IMR-90 (cell line): ENCODE measurements around the gene CDKN2C. TPM values are rescaled to one million over a fixed set of nuclear protein-coding genes. Genes with fewer than 3 reads are reported as not detected.

Source experiments
- ATAC-seq: fragments of 200-7000 bp; cut with Tn5 transposase; 2 replicates; pipeline ENCODE4 v1.9.1; 2020; ENCODE audit warnings: low read depth, mild to moderate bottlenecking, moderate library complexity
- BruUV-seq: library from RNA; stranded (reverse); fragments of 400-500 nt; replicated peaks from 2 replicates; lab custom pipeline; 2021; lab: Mats Ljungman, UMichigan
- CTCF ChIA-PET: fragments of 300-600 bp; formaldehyde crosslinking; extraction: SDS; loops from one replicate; lab custom pipeline; 2021; ENCODE audit warnings: antibody characterized with exemption; lab: Yijun Ruan, JAX
- POLR2A ChIA-PET: fragments of 300-600 bp; sonication (Branson Sonifier 250); formaldehyde crosslinking; loops from one replicate; lab custom pipeline; 2022; ENCODE audit warnings: antibody characterized with exemption; ENCODE audit not compliant: unreplicated experiment; lab: Charles Lee
- DNase-seq: peaks from one replicate; pipeline ENCODE4 v3.0.0; 2013
- H2AFZ ChIP-seq: replicated peaks from 2 replicates; pipeline ENCODE3; 2013; ENCODE audit warnings: low read length, mild to moderate bottlenecking; ENCODE audit not compliant: poor library complexity
- H2AK5ac ChIP-seq: 2 replicates; pipeline ENCODE4 v1.6.1; 2013; ENCODE audit warnings: low read depth, low read length, inconsistent platforms
- H2AK9ac ChIP-seq: replicated peaks from 2 replicates; pipeline ENCODE3; 2013; ENCODE audit warnings: mild to moderate bottlenecking, low read depth, low read length, moderate library complexity; ENCODE audit not compliant: poor library complexity
- H2BK120ac ChIP-seq: 2 replicates; pipeline ENCODE4 v1.6.1; 2013; ENCODE audit warnings: low read depth, low read length, inconsistent platforms
- H2BK15ac ChIP-seq: 3 replicates; pipeline ENCODE4 v1.6.1; 2013; ENCODE audit warnings: low read depth, low read length, inconsistent platforms
- H2BK20ac ChIP-seq: 2 replicates; pipeline ENCODE4 v1.6.1; 2013; ENCODE audit warnings: low read depth, mild to moderate bottlenecking, inconsistent platforms, low read length, moderate library complexity
- H2BK5ac ChIP-seq: 2 replicates; pipeline ENCODE4 v1.6.1; 2013; ENCODE audit warnings: mild to moderate bottlenecking, low read depth, low read length, inconsistent platforms; ENCODE audit not compliant: poor library complexity, severe bottlenecking
- H3K14ac ChIP-seq: replicated peaks from 2 replicates; pipeline ENCODE4 v1.6.1; 2013; ENCODE audit warnings: low read depth, low read length, inconsistent platforms
- H3K18ac ChIP-seq: 2 replicates; pipeline ENCODE4 v1.6.1; 2013; ENCODE audit warnings: low read depth, low read length, control low read depth
- H3K23ac ChIP-seq: 2 replicates; pipeline ENCODE4 v1.6.1; 2013; ENCODE audit warnings: low read depth, low read length, inconsistent platforms
- H3K27ac ChIP-seq: 2 replicates; pipeline ENCODE4 v1.5.1; 2013; ENCODE audit warnings: mild to moderate bottlenecking, control low read depth, low read length; ENCODE audit not compliant: insufficient read depth
- H3K27me3 ChIP-seq: 2 replicates; pipeline ENCODE4 v1.6.1; 2013; ENCODE audit warnings: low read length; ENCODE audit not compliant: control insufficient read depth, insufficient read depth
- H3K36me3 ChIP-seq: 2 replicates; pipeline ENCODE4 v1.6.1; 2013; ENCODE audit warnings: low read length, mixed read lengths; ENCODE audit not compliant: control insufficient read depth, insufficient read depth
- H3K4ac ChIP-seq: 2 replicates; pipeline ENCODE4 v1.6.1; 2013; ENCODE audit warnings: low read depth, low read length, inconsistent platforms
- H3K4me1 ChIP-seq: 2 replicates; pipeline ENCODE4 v1.6.1; 2013; ENCODE audit warnings: low read length, mixed read lengths; ENCODE audit not compliant: control insufficient read depth, insufficient read depth
- H3K4me2 ChIP-seq: 2 replicates; pipeline ENCODE4 v1.6.1; 2013; ENCODE audit warnings: low read depth, mild to moderate bottlenecking, control low read depth, low read length, moderate library complexity
- H3K4me3 ChIP-seq: 2 replicates; pipeline ENCODE4 v1.5.1; 2013; ENCODE audit warnings: low read depth, mild to moderate bottlenecking, control low read depth, low read length, moderate library complexity; ENCODE audit not compliant: insufficient read depth
- H3K56ac ChIP-seq: 2 replicates; pipeline ENCODE4 v1.6.1; 2013; ENCODE audit warnings: low read length, inconsistent platforms; ENCODE audit not compliant: insufficient read depth; ENCODE audit errors: extremely low read depth
- H3K79me1 ChIP-seq, 2 experiments: 2 replicates each; pipeline ENCODE4 v1.6.1; 2013; ENCODE audit warnings: low read length in 2 of 2, inconsistent platforms in 1 of 2, low read depth in 1 of 2
- H3K9ac ChIP-seq: 2 replicates; pipeline ENCODE4 v1.6.1; 2013; ENCODE audit warnings: low read depth, low read length, control low read depth
- H3K9me1 ChIP-seq: 2 replicates; pipeline ENCODE4 v1.6.1; 2013; ENCODE audit warnings: low read length, inconsistent platforms; ENCODE audit not compliant: insufficient read depth
- H3K9me3 ChIP-seq: 2 replicates; pipeline ENCODE4 v1.6.1; 2013; ENCODE audit warnings: low read length; ENCODE audit not compliant: control insufficient read depth, insufficient read depth
- H4K20me1 ChIP-seq: 2 replicates; pipeline ENCODE4 v1.6.1; 2013; ENCODE audit warnings: low read length, inconsistent platforms; ENCODE audit not compliant: insufficient read depth
- H4K5ac ChIP-seq: 2 replicates; pipeline ENCODE4 v1.6.1; 2013; ENCODE audit warnings: mild to moderate bottlenecking, low read depth, low read length, control low read depth
- H4K8ac ChIP-seq, 2 experiments: 2 replicates each; pipeline ENCODE4 v1.6.1; 2013; ENCODE audit warnings: low read depth in 2 of 2, low read length in 2 of 2, control low read depth in 1 of 2, inconsistent platforms in 1 of 2
- H4K91ac ChIP-seq: 2 replicates; pipeline ENCODE4 v1.6.1; 2013; ENCODE audit warnings: low read depth, low read length, inconsistent platforms; ENCODE audit not compliant: insufficient read depth
- BHLHE40 ChIP-seq: fragments of 150-350 bp; IDR thresholded peaks from 2 replicates; pipeline ENCODE4 v1.6.1; 2016; ENCODE audit warnings: mild to moderate bottlenecking, low read depth, low read length
- CEBPB ChIP-seq: IDR thresholded peaks from 2 replicates; pipeline ENCODE4 v1.6.1; 2012; ENCODE audit warnings: low read depth, low read length, improper control_type of control experiment
- CHD1 ChIP-seq: IDR thresholded peaks from 2 replicates; pipeline ENCODE4 v1.6.1; 2012; ENCODE audit warnings: low read depth, low read length, improper control_type of control experiment
- FOS ChIP-seq: fragments of 150-350 bp; IDR thresholded peaks from 2 replicates; pipeline ENCODE4 v1.6.1; 2016; ENCODE audit warnings: low read depth, low read length
- MAFK ChIP-seq: IDR thresholded peaks from 2 replicates; pipeline ENCODE4 v1.6.1; 2012; ENCODE audit warnings: low read depth, low read length, improper control_type of control experiment
- MAZ ChIP-seq: IDR thresholded peaks from 2 replicates; pipeline ENCODE4 v1.6.1; 2012; ENCODE audit warnings: low read depth, mild to moderate bottlenecking, low read length, improper control_type of control experiment, moderate library complexity, borderline replicate concordance
- MXI1 ChIP-seq: IDR thresholded peaks from 2 replicates; pipeline ENCODE4 v1.6.1; 2012; ENCODE audit warnings: low read depth, mild to moderate bottlenecking, low read length, moderate library complexity, borderline replicate concordance
- NFE2L2 ChIP-seq: fragments of 150-350 bp; IDR thresholded peaks from 2 replicates; pipeline ENCODE4 v1.6.1; 2016; ENCODE audit warnings: low read depth, mild to moderate bottlenecking, low read length
- POLR2A ChIP-seq: IDR thresholded peaks from 2 replicates; pipeline ENCODE4 v1.6.1; 2012; ENCODE audit warnings: mild to moderate bottlenecking, low read depth, low read length
- RAD21 ChIP-seq: IDR thresholded peaks from 2 replicates; pipeline ENCODE4 v1.6.1; 2012; ENCODE audit warnings: low read length, improper control_type of control experiment
- RCOR1 ChIP-seq: IDR thresholded peaks from 2 replicates; pipeline ENCODE4 v1.6.1; 2012; ENCODE audit warnings: mild to moderate bottlenecking, low read length, improper control_type of control experiment; ENCODE audit not compliant: insufficient replicate concordance
- RFX5 ChIP-seq: IDR thresholded peaks from 2 replicates; pipeline ENCODE4 v1.8.0; 2012; ENCODE audit warnings: low read depth, mild to moderate bottlenecking, low read length, moderate library complexity
- SMC3 ChIP-seq: fragments of 150-350 bp; IDR thresholded peaks from 2 replicates; pipeline ENCODE4 v1.6.1; 2016; ENCODE audit warnings: low read depth, mild to moderate bottlenecking, antibody characterized with exemption, low read length, moderate library complexity
- USF2 ChIP-seq: fragments of 150-350 bp; IDR thresholded peaks from 2 replicates; pipeline ENCODE4 v1.6.1; 2017; ENCODE audit warnings: mild to moderate bottlenecking, antibody characterized with exemption, low read length, low read depth
- WGBS, 2 experiments: methylation state at CpG; one replicate each; pipeline versions ENCODE4 v1.1.5 to v1.1.7; 2013; ENCODE audit warnings: missing lambda C conversion rate in 2 of 2; ENCODE audit not compliant: insufficient read length in 1 of 2; ENCODE audit errors: extremely low coverage in 2 of 2; 5-methylcytosine and 5-hydroxymethylcytosine counted together
- dilution Hi-C: fragments of 300-500 bp; cut with HindIII; formaldehyde crosslinking; loops from one replicate; pipeline ENCODE4 v1.14.3; 2018; ENCODE audit warnings: low sequenced_read_pairs; ENCODE audit not compliant: unreplicated experiment
- in situ Hi-C: fragments of 300-500 bp; cut with MboI; formaldehyde crosslinking; loops from 3 replicates; pipeline ENCODE4 v1.14.3; 2019; ENCODE audit warnings: low sequenced_read_pairs, inconsistent platforms, mixed read lengths
- intact Hi-C: fragments of 100-400 bp; cut with micrococcal nuclease; formaldehyde crosslinking; loops from 2 replicates; pipeline ENCODE4 v1.10.0; 2022
- polyA plus RNA-seq, 3 experiments: library from polyadenylated mRNA; depleted of rRNA; stranded (reverse); fragments of >200 nt; gene quantifications; 2 replicates each; pipeline ENCODE4 v1.2.3, GENCODE V29; 2012; ENCODE audit warnings: low replicate concordance in 1 of 3
- total RNA-seq: library from RNA; depleted of rRNA; stranded (reverse); fragments of >200 nt; gene quantifications from 2 replicates; pipeline ENCODE4 v1.2.3, GENCODE V29; 2012
- TF ChIP-seq, protein P1 (sequence below): conservative IDR thresholded peaks from 2 replicates; pipeline ENCODE4 v1.5.1; 2012; ENCODE audit warnings: mild to moderate bottlenecking, low read depth, low read length, improper control_type of control experiment
- TF ChIP-seq, protein P2 (sequence below): fragments of 150-350 bp; IDR thresholded peaks from 2 replicates; pipeline ENCODE4 v1.6.1; 2016; ENCODE audit warnings: low read depth, mild to moderate bottlenecking, low read length, moderate library complexity, borderline replicate concordance

CDKN2C gene
- total and polyA plus RNA-seq, 2 of the 4 experiments (the other 2 are of a cell fraction): 14.3 to 15.5 TPM

DNA sequence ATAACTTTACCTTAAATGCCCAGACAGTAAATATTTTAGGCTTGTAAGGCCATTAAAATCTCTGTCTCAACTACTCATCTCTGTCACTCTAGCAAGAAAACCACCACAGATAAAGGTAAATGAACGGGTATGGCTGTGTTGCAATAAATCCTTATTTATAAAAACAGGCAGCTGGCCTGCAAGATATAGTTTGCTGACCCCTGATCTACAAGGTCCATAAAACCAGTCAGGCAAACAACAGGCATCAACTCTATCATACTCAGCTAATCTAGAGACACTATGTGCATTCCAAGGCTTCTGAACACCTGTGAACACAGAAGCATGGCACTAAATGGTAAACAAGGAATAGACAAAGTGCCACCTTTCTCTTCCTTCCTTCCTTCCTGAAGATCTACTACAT is 19.6 kb upstream of the CDKN2C start:
- no peak overlapping the region for H3K27ac ChIP-seq
- H3K4me3 ChIP-seq: no peak overlapping the region
- H3K36me3 ChIP-seq: no peaks in the 10 kb centered on the region
- no peak overlapping the region for H4K91ac ChIP-seq
- intact Hi-C loops: no loop called here
- no peak overlapping the region for H4K5ac ChIP-seq
- TF ChIP-seq NFE2L2 (no peak), CHD1 (no peak), MXI1 (no peak), MAFK (no peak), RCOR1 (no peak), FOS (no peak), SMC3 (no peak), CEBPB (no peak), BHLHE40 (no peak), POLR2A (no peak), USF2 (no peak), MAZ (no peak), RFX5 (no peak), RAD21 (no peak)
- TF ChIP-seq, protein P1, sequence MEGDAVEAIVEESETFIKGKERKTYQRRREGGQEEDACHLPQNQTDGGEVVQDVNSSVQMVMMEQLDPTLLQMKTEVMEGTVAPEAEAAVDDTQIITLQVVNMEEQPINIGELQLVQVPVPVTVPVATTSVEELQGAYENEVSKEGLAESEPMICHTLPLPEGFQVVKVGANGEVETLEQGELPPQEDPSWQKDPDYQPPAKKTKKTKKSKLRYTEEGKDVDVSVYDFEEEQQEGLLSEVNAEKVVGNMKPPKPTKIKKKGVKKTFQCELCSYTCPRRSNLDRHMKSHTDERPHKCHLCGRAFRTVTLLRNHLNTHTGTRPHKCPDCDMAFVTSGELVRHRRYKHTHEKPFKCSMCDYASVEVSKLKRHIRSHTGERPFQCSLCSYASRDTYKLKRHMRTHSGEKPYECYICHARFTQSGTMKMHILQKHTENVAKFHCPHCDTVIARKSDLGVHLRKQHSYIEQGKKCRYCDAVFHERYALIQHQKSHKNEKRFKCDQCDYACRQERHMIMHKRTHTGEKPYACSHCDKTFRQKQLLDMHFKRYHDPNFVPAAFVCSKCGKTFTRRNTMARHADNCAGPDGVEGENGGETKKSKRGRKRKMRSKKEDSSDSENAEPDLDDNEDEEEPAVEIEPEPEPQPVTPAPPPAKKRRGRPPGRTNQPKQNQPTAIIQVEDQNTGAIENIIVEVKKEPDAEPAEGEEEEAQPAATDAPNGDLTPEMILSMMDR: no peak
- TF ChIP-seq, protein P2, sequence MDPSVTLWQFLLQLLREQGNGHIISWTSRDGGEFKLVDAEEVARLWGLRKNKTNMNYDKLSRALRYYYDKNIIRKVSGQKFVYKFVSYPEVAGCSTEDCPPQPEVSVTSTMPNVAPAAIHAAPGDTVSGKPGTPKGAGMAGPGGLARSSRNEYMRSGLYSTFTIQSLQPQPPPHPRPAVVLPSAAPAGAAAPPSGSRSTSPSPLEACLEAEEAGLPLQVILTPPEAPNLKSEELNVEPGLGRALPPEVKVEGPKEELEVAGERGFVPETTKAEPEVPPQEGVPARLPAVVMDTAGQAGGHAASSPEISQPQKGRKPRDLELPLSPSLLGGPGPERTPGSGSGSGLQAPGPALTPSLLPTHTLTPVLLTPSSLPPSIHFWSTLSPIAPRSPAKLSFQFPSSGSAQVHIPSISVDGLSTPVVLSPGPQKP: no peak
- H3K4me2 ChIP-seq: no peak overlapping the region
- H3K9ac ChIP-seq: no peak overlapping the region
- no peak for ATAC-seq
- no peaks in the 10 kb centered on the region for H3K9me3 ChIP-seq
- no peak overlapping the region for H3K14ac ChIP-seq
- H3K56ac ChIP-seq: no peak overlapping the region
- H3K27me3 ChIP-seq: no peaks in the 10 kb centered on the region
- dilution Hi-C loops: no loop called here
- 0 out of 2 replicates have a peak, but pooled peaks cover 4% of the 10 kb centered on the region for H3K9me1 ChIP-seq
- no TSS peak for BruUV-seq
- no peak overlapping the region for H2BK120ac ChIP-seq
- ChIA-PET POLR2A (no interaction called here), CTCF (no interaction called here)
- no peak overlapping the region for H2AK9ac ChIP-seq
- H2BK5ac ChIP-seq: no peak overlapping the region
- H3K79me1 ChIP-seq: peaks cover 39 to 50% of the 10 kb centered on the region in 2 experiments
- H2AFZ ChIP-seq: no peak overlapping the region
- H2BK15ac ChIP-seq: no peak overlapping the region
- no peak overlapping the region for H2BK20ac ChIP-seq
- H3K18ac ChIP-seq: no peak overlapping the region
- DNase-seq: no peak
- H3K4ac ChIP-seq: no peak overlapping the region
- H2AK5ac ChIP-seq: no peak overlapping the region
- no peak overlapping the region for H4K8ac ChIP-seq
- no peak overlapping the region for H3K23ac ChIP-seq
- peaks cover 24% of the 10 kb centered on the region for H4K20me1 ChIP-seq
- H3K4me1 ChIP-seq: no peaks in the 10 kb centered on the region
- WGBS, 2 experiments: no CpG with 5 or more reads among the region's 1 CpG
- in situ Hi-C loops: no loop called here
